ENCODE results near the gene AP1AR.

AP1AR gene

GRCh38 chr4:112312610-112313239 is 81.1 kb downstream of the AP1AR start:
- DNase-seq (ENCODE audit: low spot score), result no peak

GRCh38 chr4:112315446-112315845 is 83.9 kb downstream of the AP1AR start:
- no peak for DNase-seq (ENCODE audit: low spot score)

GRCh38 chr4:112316360-112316759 is 84.8 kb downstream of the AP1AR start:
- no peak for DNase-seq (ENCODE audit: low spot score)

- DNase-seq (ENCODE audit: low spot score), result no peak
These were observed 86.9 kb downstream of the AP1AR start for GRCh38 chr4:112318239-112319142.
